Pancreas (tissue), 10 donors: ENCODE data around the gene HECTD2. TPM values are rescaled to one million over a fixed set of nuclear protein-coding genes. Genes with fewer than 3 reads are reported as not detected.

Experiments
- ATAC-seq, 4 donors: fragments of 200-7000 bp; cut with Tn5 transposase; one replicate each; pipeline versions ENCODE4 v1.8.0 to v1.9.1; 2020; ENCODE audit warnings: mild to moderate bottlenecking in 4 of 4, moderate library complexity in 4 of 4
- DNase-seq, 6 donors: peaks; one replicate each; pipeline ENCODE4 v3.0.0-alpha.2; 2020
- FAIRE-seq: peaks from 2 replicates; lab custom pipeline; 2012; peaks lifted over from hg19 to GRCh38; lab: Jason Lieb, UNC
- H3K27ac ChIP-seq, 4 donors: fragments of 200-600 bp; sonication (generic); 1 replicate in 3 of 4; 2 replicates in 1 of 4; pipeline versions ENCODE4 v1.5.0 to v1.8.0; 2020
- H3K27me3 ChIP-seq, 4 donors: fragments of 200-600 bp; one replicate each; pipeline ENCODE4 v1.8.0; 2021
- H3K36me3 ChIP-seq, 3 donors: fragments of 200-600 bp; sonication (generic) in 1 of 3; one replicate each; pipeline versions ENCODE4 v1.5.0 to v1.8.0; 2020 to 2021
- H3K4me1 ChIP-seq, 3 donors: fragments of 200-600 bp; one replicate each; pipeline ENCODE4 v1.8.0; 2021
- H3K4me3 ChIP-seq, 4 donors: fragments of 200-600 bp; sonication (generic) in 2 of 4; one replicate each; pipeline versions ENCODE4 v1.5.0 to v1.8.0; 2020 to 2021
- H3K9me3 ChIP-seq, 4 donors: fragments of 200-600 bp; one replicate each; pipeline ENCODE4 v1.8.0; 2021
- WGBS, 2 donors: extraction: QIAGEN DNeasy Blood & Tissue Kit; methylation state at CpG; one replicate each; pipeline ENCODE4 v1.1.7; 2013; 5-methylcytosine and 5-hydroxymethylcytosine counted together
- intact Hi-C, 3 donors: fragments of 100-400 bp; cut with DNase I; formaldehyde crosslinking; loops; one replicate each; pipeline versions ENCODE4 v1.11.1 to v1.14.2; 2022
- polyA plus RNA-seq, 2 donors: library from polyadenylated mRNA; stranded (reverse); fragments of 200-250 nt; gene quantifications; one replicate each; pipeline ENCODE4 v1.2.3, GENCODE V29; 2013
- total RNA-seq, 6 donors: library from RNA; stranded (reverse); fragmentation: NEBNext Ultra II Directional in 4 of 6; extraction: Animal tissue kit (Norgen Biotek cat#: 25700) in 4 of 6; gene quantifications; one replicate each; pipeline versions ENCODE4 v1.2.1 to v1.2.4, GENCODE V29; 2021 to 2023
- TF ChIP-seq, protein P1 (sequence below), 4 donors: fragments of 200-600 bp; sonication (generic) in 3 of 4; IDR thresholded peaks; one replicate each; pipeline versions ENCODE4 v1.5.0 to v1.8.0; 2021; ENCODE audit warnings: antibody characterized with exemption in 4 of 4
- donor health status: healthy with polysubstance abuse.
- donor health status: DM: no; HTN: no; CAD: no; lungs with moderate emphysema.
- donor health status: DM: no; HTN: no; CAD: no.
- donor health status: control.
- donor health status: control.
- donor health status: Bipolar disorder and iron deficiency.
- donor health status: DM: yes; HTN: yes; CAD: no.
- donor health status: DM: no; HTN: no; CAD: no.
- donor health status: DM: no; HTN: no; CAD: no.
- donor health status: DM: yes; HTN: yes; CAD: no.

The HECTD2 gene
- total and polyA plus RNA-seq, 8 donors = 2.9 to 7.8 (median 4.8) TPM

DNA sequence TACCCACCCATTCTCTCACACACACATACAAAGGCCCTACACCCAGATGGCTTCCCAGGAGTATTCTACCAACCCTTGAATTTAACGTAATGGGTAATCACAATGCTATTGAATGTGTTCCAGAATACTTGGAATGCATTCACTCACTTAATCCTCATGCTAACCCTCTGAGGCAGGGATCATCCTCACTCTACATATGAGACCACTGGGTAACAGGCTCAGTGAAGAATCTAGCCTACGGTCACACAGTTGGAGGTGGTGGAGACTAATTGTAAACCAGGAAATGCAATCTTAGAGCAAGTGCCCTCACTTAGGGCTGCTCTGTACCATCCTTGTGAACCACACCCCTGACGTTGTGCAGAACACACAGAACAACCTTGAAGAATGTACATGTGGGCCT lies 135.2 kb downstream of the HECTD2 start:
- Histone ChIP-seq H3K36me3 (no peaks in the 10 kb centered on the region), H3K9me3 (no peaks in the 10 kb centered on the region), H3K4me3 (no peak overlapping the region), H3K27ac (no peak overlapping the region), H3K4me1 (peaks cover 0 to 4% (median 0%) of the 10 kb centered on the region in 3 donors), H3K27me3 (no peaks in the 10 kb centered on the region)
- intact Hi-C loops = loop anchor here in 1 of 3 donors (5.0 kb wide), 1 partner anchor 48 kb away; no protein-coding TSS in a partner anchor
- 63 to 76% methylated on average over 3 of the region's 3 CpGs for WGBS, 2 donors
- no peak for ATAC-seq
- no peak for FAIRE-seq
- TF ChIP-seq, protein P1, sequence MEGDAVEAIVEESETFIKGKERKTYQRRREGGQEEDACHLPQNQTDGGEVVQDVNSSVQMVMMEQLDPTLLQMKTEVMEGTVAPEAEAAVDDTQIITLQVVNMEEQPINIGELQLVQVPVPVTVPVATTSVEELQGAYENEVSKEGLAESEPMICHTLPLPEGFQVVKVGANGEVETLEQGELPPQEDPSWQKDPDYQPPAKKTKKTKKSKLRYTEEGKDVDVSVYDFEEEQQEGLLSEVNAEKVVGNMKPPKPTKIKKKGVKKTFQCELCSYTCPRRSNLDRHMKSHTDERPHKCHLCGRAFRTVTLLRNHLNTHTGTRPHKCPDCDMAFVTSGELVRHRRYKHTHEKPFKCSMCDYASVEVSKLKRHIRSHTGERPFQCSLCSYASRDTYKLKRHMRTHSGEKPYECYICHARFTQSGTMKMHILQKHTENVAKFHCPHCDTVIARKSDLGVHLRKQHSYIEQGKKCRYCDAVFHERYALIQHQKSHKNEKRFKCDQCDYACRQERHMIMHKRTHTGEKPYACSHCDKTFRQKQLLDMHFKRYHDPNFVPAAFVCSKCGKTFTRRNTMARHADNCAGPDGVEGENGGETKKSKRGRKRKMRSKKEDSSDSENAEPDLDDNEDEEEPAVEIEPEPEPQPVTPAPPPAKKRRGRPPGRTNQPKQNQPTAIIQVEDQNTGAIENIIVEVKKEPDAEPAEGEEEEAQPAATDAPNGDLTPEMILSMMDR (IDR thresholded peaks at IDR 0.05) = no peak
- no peak for DNase-seq

DNA sequence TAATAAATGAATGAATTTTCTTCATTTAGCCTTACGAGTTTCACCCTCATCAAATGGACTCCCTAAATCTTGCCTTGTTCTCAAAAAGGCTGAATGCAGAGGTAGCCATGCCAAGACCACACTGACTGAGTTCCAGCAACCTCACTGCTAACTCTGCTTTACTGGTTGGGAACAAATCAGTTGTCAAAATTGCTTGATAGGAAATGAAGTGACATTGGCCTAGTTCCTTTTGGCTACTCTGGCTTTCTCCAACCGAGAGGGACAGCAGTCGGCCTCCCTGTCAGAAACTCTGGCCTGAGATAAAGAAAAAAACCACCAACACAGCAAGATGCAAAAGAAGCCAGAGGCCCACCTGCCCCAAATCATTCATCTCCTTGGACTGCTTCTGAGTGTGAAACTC lies 135.7 kb downstream of the HECTD2 start:
- Histone ChIP-seq H3K9me3 (no peaks in the 10 kb centered on the region), H3K27me3 (no peaks in the 10 kb centered on the region), H3K4me1 (peaks cover 0 to 4% (median 0%) of the 10 kb centered on the region in 3 donors), H3K27ac (no peak overlapping the region), H3K4me3 (no peak overlapping the region), H3K36me3 (no peaks in the 10 kb centered on the region)
- DNase-seq (no peak), FAIRE-seq (no peak), ATAC-seq (peak in 2 of 4 donors; percentile 67 to 74)
- WGBS, 2 donors = 49 to 57% methylated on average over 3 of the region's 3 CpGs
- intact Hi-C loops = loop anchor here in 1 of 3 donors (5.0 kb wide), 1 partner anchor 49 kb away; no protein-coding TSS in a partner anchor
- TF ChIP-seq, protein P1 (IDR thresholded peaks at IDR 0.05) = no peak

- intact Hi-C loops = loop anchor here in 1 of 3 donors (5.0 kb wide), 1 partner anchor 52 kb away; no protein-coding TSS in a partner anchor
These were observed 139.1 kb downstream of the HECTD2 start for GRCh38 chr10:91549262-91549661.

GRCh38 chr10:91550021-91550420 lies 139.9 kb downstream of the HECTD2 start:
- Histone ChIP-seq H3K4me3 (no peak overlapping the region), H3K9me3 (no peaks in the 10 kb centered on the region), H3K27me3 (no peaks in the 10 kb centered on the region), H3K4me1 (peaks cover 0 to 9% (median under 1%) of the 10 kb centered on the region in 3 donors), H3K36me3 (no peaks in the 10 kb centered on the region), H3K27ac (no peak overlapping the region)
- TF ChIP-seq, protein P1 (IDR thresholded peaks at IDR 0.05) = no peak
- intact Hi-C loops = loop anchor here in 1 of 3 donors (10.0 kb wide), 1 partner anchor 75 kb away; no protein-coding TSS in a partner anchor
- FAIRE-seq (no peak), DNase-seq (no peak), ATAC-seq (no peak)
- WGBS, 2 donors = 93 to 96% methylated on average over 4 of the region's 4 CpGs

More at GRCh38 chr10:91549262-91549661, 139.1 kb downstream of the HECTD2 start:
- DNase-seq = no peak
- TF ChIP-seq, protein P1 (IDR thresholded peaks at IDR 0.05) = no peak
- WGBS, 2 donors = 90 to 94% methylated on average over 3 of the region's 3 CpGs
- Histone ChIP-seq H3K9me3 (no peaks in the 10 kb centered on the region), H3K4me3 (no peak overlapping the region), H3K4me1 (peaks cover 0 to 8% (median 0%) of the 10 kb centered on the region in 3 donors), H3K36me3 (no peaks in the 10 kb centered on the region), H3K27me3 (no peaks in the 10 kb centered on the region), H3K27ac (no peak overlapping the region)
- ATAC-seq = no peak
- no peak for FAIRE-seq

GRCh38 chr10:91551856-91552255 lies 141.7 kb downstream of the HECTD2 start:
- DNase-seq (peak in 3 of 6 donors; percentile 42 to 55 (median 49)), FAIRE-seq (no peak), ATAC-seq (peak; percentile 61 to 78 (median 71))
- Histone ChIP-seq H3K4me1 (peaks cover 7 to 22% (median 19%) of the 10 kb centered on the region in 3 donors), H3K36me3 (no peaks in the 10 kb centered on the region), H3K9me3 (no peaks in the 10 kb centered on the region), H3K27me3 (no peaks in the 10 kb centered on the region), H3K27ac (no peak overlapping the region), H3K4me3 (no peak overlapping the region)
- TF ChIP-seq, protein P1 (IDR thresholded peaks at IDR 0.05) = peak; percentile 9 to 53 (median 44)
- intact Hi-C loops = loop anchor here in 1 of 3 donors (10.0 kb wide), 1 partner anchor 73 kb away; no protein-coding TSS in a partner anchor
- 63 to 70% methylated on average over 8 of the region's 8 CpGs for WGBS, 2 donors
